GM18867 (cell line): ENCODE results near the gene SLC16A10.
"Not testable (repeated sequence)": the region's sequence is repeated elsewhere in the genome, so short reads cannot be mapped to it uniquely, and the experiment has no call there.

Experiments used
- ATAC-seq: cut with Tn5 transposase; IDR thresholded peaks from one replicate; pipeline ENCODE4 v1.9.1; 2021; ENCODE audit warnings: mild to moderate bottlenecking, moderate library complexity; ENCODE audit not compliant: unreplicated experiment

Gene SLC16A10

GRCh38 chr6:111080698-111081097 lies 6.6 kb upstream of the SLC16A10 start:
- ATAC-seq = no peak

GRCh38 chr6:111086685-111087084 lies 618 bp upstream of the SLC16A10 start:
- ATAC-seq = no peak

GRCh38 chr6:111087871-111088667 lies 766 bp downstream of the SLC16A10 start:
- peak; percentile 19 for ATAC-seq

- no peak for ATAC-seq
Observed at GRCh38 chr6:111088668-111089003, 1.3 kb downstream of the SLC16A10 start.

GRCh38 chr6:111090766-111091165 lies 3.5 kb downstream of the SLC16A10 start:
- ATAC-seq = no peak

GRCh38 chr6:111091987-111092386 lies 4.7 kb downstream of the SLC16A10 start:
- no peak for ATAC-seq

GRCh38 chr6:111095488-111095887 lies 8.2 kb downstream of the SLC16A10 start:
- ATAC-seq = not testable (repeated sequence)

- ATAC-seq = no peak
Observed at GRCh38 chr6:111096246-111096645, 8.9 kb downstream of the SLC16A10 start.

- no peak for ATAC-seq
Observed at GRCh38 chr6:111098597-111098996, 11.3 kb downstream of the SLC16A10 start.

GRCh38 chr6:111101987-111102386 lies 14.7 kb downstream of the SLC16A10 start:
- ATAC-seq = no peak

- no peak for ATAC-seq
Observed at GRCh38 chr6:111105578-111105977, 18.3 kb downstream of the SLC16A10 start.

GRCh38 chr6:111107589-111107988 lies 20.3 kb downstream of the SLC16A10 start:
- no peak for ATAC-seq

GRCh38 chr6:111110036-111110435 lies 22.7 kb downstream of the SLC16A10 start:
- ATAC-seq = no peak

- no peak for ATAC-seq
Observed at GRCh38 chr6:111113336-111114086, 26.2 kb downstream of the SLC16A10 start.

GRCh38 chr6:111114087-111114443 lies 26.8 kb downstream of the SLC16A10 start:
- no peak for ATAC-seq

GRCh38 chr6:111114482-111114881 lies 27.2 kb downstream of the SLC16A10 start:
- no peak for ATAC-seq

- no peak for ATAC-seq
Observed at GRCh38 chr6:111118826-111119225, 31.5 kb downstream of the SLC16A10 start.

GRCh38 chr6:111119571-111120329 lies 32.4 kb downstream of the SLC16A10 start:
- ATAC-seq = no peak

GRCh38 chr6:111121789-111122350 lies 34.6 kb downstream of the SLC16A10 start:
- ATAC-seq = peak; percentile 3

- ATAC-seq = peak; percentile 64
Observed at GRCh38 chr6:111122458-111123286, 35.4 kb downstream of the SLC16A10 start.
